DND-41 (cell line): ENCODE data around the gene MON1A.
A peak's percentile ranks its signal among the peaks of the same experiment; 100 is the strongest.

Experiments used
- ATAC-seq: fragments of 200-7000 bp; cut with Tn5 transposase; 3 replicates; pipeline ENCODE4 v1.9.1; 2021; ENCODE audit warnings: low read depth; ENCODE audit not compliant: insufficient read depth
- DNase-seq: peaks from one replicate; pipeline ENCODE4 v3.0.0-alpha.2; 2020
- H2AFZ ChIP-seq: 2 replicates; pipeline ENCODE4 v1.6.0; 2012; ENCODE audit warnings: low read depth, low read length
- H3K27ac ChIP-seq: 2 replicates; pipeline ENCODE4 v1.5.1; 2012; ENCODE audit warnings: low read length, inconsistent platforms
- H3K27me3 ChIP-seq: fragments of 200-600 bp; sonication (generic); 2 replicates; pipeline ENCODE4 v1.6.0; 2012; ENCODE audit warnings: low read length, mild to moderate bottlenecking, inconsistent platforms; ENCODE audit not compliant: insufficient read depth, poor library complexity
- H3K36me3 ChIP-seq: 2 replicates; pipeline ENCODE4 v1.5.1; 2012; ENCODE audit warnings: low read length, inconsistent platforms; ENCODE audit not compliant: insufficient read depth
- H3K4me1 ChIP-seq: 2 replicates; pipeline ENCODE4 v1.5.1; 2012; ENCODE audit warnings: mild to moderate bottlenecking, low read length; ENCODE audit not compliant: insufficient read depth
- H3K4me2 ChIP-seq: 2 replicates; pipeline ENCODE4 v1.6.0; 2012; ENCODE audit warnings: mild to moderate bottlenecking, moderate library complexity, low read length, inconsistent platforms; ENCODE audit not compliant: insufficient read depth
- H3K4me3 ChIP-seq, 2 experiments: fragments of 200-600 bp in 1 of 2; shearing (Covaris generic) in 1 of 2; 2 replicates each; pipeline ENCODE4 v1.5.1; 2012 to 2016; ENCODE audit warnings: inconsistent platforms in 2 of 2, low read length in 2 of 2, mild to moderate bottlenecking in 2 of 2, low read depth in 1 of 2, moderate library complexity in 1 of 2
- H3K79me2 ChIP-seq: 2 replicates; pipeline ENCODE4 v1.6.0; 2012; ENCODE audit warnings: low read length, inconsistent platforms; ENCODE audit not compliant: insufficient read depth
- H3K9ac ChIP-seq: 2 replicates; pipeline ENCODE4 v1.6.0; 2012; ENCODE audit warnings: low read depth, mild to moderate bottlenecking, inconsistent platforms, low read length, moderate library complexity
- H3K9me3 ChIP-seq: 2 replicates; pipeline ENCODE4 v1.5.1; 2012; ENCODE audit warnings: low read length, moderate library complexity, mild to moderate bottlenecking, inconsistent platforms; ENCODE audit not compliant: insufficient read depth, severe bottlenecking
- H4K20me1 ChIP-seq: 2 replicates; pipeline ENCODE4 v1.6.0; 2012; ENCODE audit warnings: low read length; ENCODE audit not compliant: insufficient read depth
- CTCF ChIP-seq: IDR thresholded peaks from 2 replicates; pipeline ENCODE4 v1.5.1; 2012; ENCODE audit warnings: borderline replicate concordance, low read length, moderate library complexity, mild to moderate bottlenecking; ENCODE audit not compliant: poor library complexity, severe bottlenecking; ENCODE audit errors: extremely low read depth
- EZH2 ChIP-seq: IDR thresholded peaks from 3 replicates; pipeline ENCODE4 v1.6.1; 2012; ENCODE audit warnings: borderline replicate concordance, low read depth, mild to moderate bottlenecking, moderate library complexity, low read length, inconsistent platforms; ENCODE audit not compliant: severe bottlenecking

The MON1A gene

GRCh38 chr3:49867871-49868321 lies 61.7 kb downstream of the MON1A start:
- Histone ChIP-seq H3K4me3 (no peak overlapping the region), H3K79me2 (no peaks in the 10 kb centered on the region), H3K4me2 (no peak overlapping the region), H3K27ac (no peak overlapping the region), H3K36me3 (no peaks in the 10 kb centered on the region), H3K9me3 (no peaks in the 10 kb centered on the region), H2AFZ (no peak overlapping the region), H3K27me3 (peaks cover 32% of the 10 kb centered on the region), H3K9ac (no peak overlapping the region), H3K4me1 (peaks cover 7% of the 10 kb centered on the region; the same call in 1 of the 2 replicates), H4K20me1 (peaks cover 13% of the 10 kb centered on the region)
- peak; percentile 83 for ATAC-seq
- peak; percentile 65 for DNase-seq
- no peak for TF ChIP-seq EZH2
- TF ChIP-seq CTCF = no peak

- TF ChIP-seq CTCF = no peak
- TF ChIP-seq EZH2 = no peak
- no peak overlapping the region for H3K27ac ChIP-seq
- no peaks in the 10 kb centered on the region for H3K36me3 ChIP-seq
- no peak overlapping the region for H3K4me3 ChIP-seq
- no peak overlapping the region for H3K9ac ChIP-seq
- H3K4me1 ChIP-seq = peaks cover 7% of the 10 kb centered on the region; the same call in 1 of the 2 replicates
- H3K79me2 ChIP-seq = no peaks in the 10 kb centered on the region
- no peak for DNase-seq
- H3K4me2 ChIP-seq = no peak overlapping the region
- H2AFZ ChIP-seq = no peak overlapping the region
- H3K27me3 ChIP-seq = peaks cover 32% of the 10 kb centered on the region
- H4K20me1 ChIP-seq = peaks cover 13% of the 10 kb centered on the region
- ATAC-seq = no peak
- no peaks in the 10 kb centered on the region for H3K9me3 ChIP-seq
Observed at GRCh38 chr3:49867400-49867799, 62.2 kb downstream of the MON1A start.

- TF ChIP-seq EZH2 (no peak), CTCF (no peak)
- Histone ChIP-seq H3K4me2 (no peak overlapping the region), H3K79me2 (no peaks in the 10 kb centered on the region), H3K9me3 (no peaks in the 10 kb centered on the region), H3K4me3 (no peak overlapping the region), H4K20me1 (peaks cover 13% of the 10 kb centered on the region), H3K36me3 (no peaks in the 10 kb centered on the region), H2AFZ (no peak overlapping the region), H3K27ac (no peak overlapping the region), H3K9ac (no peak overlapping the region), H3K27me3 (peaks cover 23% of the 10 kb centered on the region), H3K4me1 (peaks cover 7% of the 10 kb centered on the region; the same call in 1 of the 2 replicates)
- DNase-seq (no peak), ATAC-seq (no peak)
Observed at GRCh38 chr3:49865198-49865784, 64.3 kb downstream of the MON1A start.
